HL-60 (cell line): Measurements from ENCODE around the gene SKP2.

Source experiments
- GABPA ChIP-seq: IDR thresholded peaks from 2 replicates; pipeline ENCODE4 v1.6.1; 2012; ENCODE audit warnings: low read depth
- TF ChIP-seq, protein P1 (sequence below): IDR thresholded peaks from one replicate; pipeline ENCODE4 v1.5.1; 2011; ENCODE audit warnings: low read length, control low read depth, inconsistent platforms; ENCODE audit not compliant: insufficient read depth

DNA sequence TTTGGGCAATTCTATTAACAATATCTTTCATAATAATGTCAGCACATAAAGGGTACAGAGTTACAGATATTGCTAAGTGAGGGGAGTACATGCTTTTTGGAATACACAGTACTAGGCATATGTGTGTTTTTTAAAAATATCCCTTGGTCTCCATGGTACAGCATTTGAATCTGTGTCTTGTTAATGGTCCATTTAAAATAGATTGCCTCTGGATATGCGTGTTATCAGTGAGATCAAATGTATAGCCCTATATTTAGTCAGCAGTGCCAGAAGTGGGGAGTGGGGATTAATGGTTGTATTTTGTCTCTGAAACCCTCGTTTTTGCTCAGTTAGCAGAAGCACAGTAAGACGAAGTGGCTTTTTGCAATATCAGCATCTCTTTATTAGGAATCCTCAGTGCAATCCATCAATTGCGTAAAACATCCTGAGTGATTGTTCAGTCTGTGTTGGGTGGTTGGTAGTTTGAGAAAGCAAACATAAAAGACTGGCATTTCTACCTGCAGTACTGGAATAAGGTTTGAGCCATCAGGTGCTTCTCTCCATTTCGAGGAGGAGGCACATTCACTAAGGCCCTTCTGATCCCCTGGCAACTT is 19.0 kb downstream of the SKP2 start:
- TF ChIP-seq, protein P1, sequence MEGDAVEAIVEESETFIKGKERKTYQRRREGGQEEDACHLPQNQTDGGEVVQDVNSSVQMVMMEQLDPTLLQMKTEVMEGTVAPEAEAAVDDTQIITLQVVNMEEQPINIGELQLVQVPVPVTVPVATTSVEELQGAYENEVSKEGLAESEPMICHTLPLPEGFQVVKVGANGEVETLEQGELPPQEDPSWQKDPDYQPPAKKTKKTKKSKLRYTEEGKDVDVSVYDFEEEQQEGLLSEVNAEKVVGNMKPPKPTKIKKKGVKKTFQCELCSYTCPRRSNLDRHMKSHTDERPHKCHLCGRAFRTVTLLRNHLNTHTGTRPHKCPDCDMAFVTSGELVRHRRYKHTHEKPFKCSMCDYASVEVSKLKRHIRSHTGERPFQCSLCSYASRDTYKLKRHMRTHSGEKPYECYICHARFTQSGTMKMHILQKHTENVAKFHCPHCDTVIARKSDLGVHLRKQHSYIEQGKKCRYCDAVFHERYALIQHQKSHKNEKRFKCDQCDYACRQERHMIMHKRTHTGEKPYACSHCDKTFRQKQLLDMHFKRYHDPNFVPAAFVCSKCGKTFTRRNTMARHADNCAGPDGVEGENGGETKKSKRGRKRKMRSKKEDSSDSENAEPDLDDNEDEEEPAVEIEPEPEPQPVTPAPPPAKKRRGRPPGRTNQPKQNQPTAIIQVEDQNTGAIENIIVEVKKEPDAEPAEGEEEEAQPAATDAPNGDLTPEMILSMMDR = no peak
- TF ChIP-seq GABPA = no peak
